CD4-positive, CD25-positive, alpha-beta regulatory T cell (primary cell): ENCODE results near the gene TNFSF8. TPM values are rescaled to one million over a fixed set of nuclear protein-coding genes. Genes with fewer than 3 reads are reported as not detected.

Source experiments
- ATAC-seq, 2 donors: fragments of 150-1000 bp; cut with Tn5 transposase; one replicate each; pipeline ENCODE4 v1.10.0; 2021; ENCODE audit warnings: low read depth in 2 of 2, moderate number of reproducible peaks in 2 of 2, moderate library complexity in 1 of 2
- DNase-seq, 3 donors: peaks; one replicate each; pipeline versions ENCODE4 v3.0.0 to v3.0.0-alpha.2; 2012 to 2022; ENCODE audit warnings: mixed read lengths in 1 of 3
- H3K27ac ChIP-seq: one replicate; pipeline ENCODE4 v1.7.0; 2013; ENCODE audit warnings: mild to moderate bottlenecking, low read length; ENCODE audit not compliant: insufficient read depth, poor library complexity, severe bottlenecking
- H3K27me3 ChIP-seq: one replicate; pipeline ENCODE4 v1.7.0; 2013; ENCODE audit warnings: low read length; ENCODE audit not compliant: control insufficient read depth, insufficient read depth
- H3K36me3 ChIP-seq: one replicate; pipeline ENCODE4 v1.7.0; 2013; ENCODE audit warnings: mild to moderate bottlenecking, low read length, moderate library complexity; ENCODE audit not compliant: control insufficient read depth, insufficient read depth
- H3K4me1 ChIP-seq: 2 replicates; pipeline ENCODE4 v1.7.0; 2013; ENCODE audit warnings: mild to moderate bottlenecking, low read length; ENCODE audit not compliant: insufficient read depth, control insufficient read depth, poor library complexity, severe bottlenecking
- H3K4me3 ChIP-seq: one replicate; pipeline ENCODE4 v1.7.0; 2013; ENCODE audit warnings: low read depth, mild to moderate bottlenecking, low read length, moderate library complexity
- H3K9me3 ChIP-seq, 2 experiments: 1 replicate in 1 of 2; 2 replicates in 1 of 2; pipeline ENCODE4 v1.7.0; 2013; ENCODE audit warnings: low read length in 2 of 2, mild to moderate bottlenecking in 1 of 2, moderate library complexity in 1 of 2; ENCODE audit not compliant: control insufficient read depth in 2 of 2
- H3K27ac Mint-ChIP-seq, 3 donors: one replicate each; pipeline ENCODE4 v1.8.0; 2020 to 2022; ENCODE audit warnings: mild to moderate bottlenecking in 3 of 3, mixed read lengths in 3 of 3, moderate library complexity in 2 of 3
- H3K27me3 Mint-ChIP-seq: one replicate; pipeline ENCODE4 v1.8.0; 2022; ENCODE audit warnings: mild to moderate bottlenecking, mixed read lengths
- H3K36me3 Mint-ChIP-seq: one replicate; pipeline ENCODE4 v1.8.0; 2020; ENCODE audit warnings: mixed read lengths
- H3K4me1 Mint-ChIP-seq, 4 donors: one replicate each; pipeline ENCODE4 v1.8.0; 2020 to 2022; ENCODE audit warnings: mixed read lengths in 4 of 4, mild to moderate bottlenecking in 1 of 4
- H3K4me3 Mint-ChIP-seq, 4 donors: one replicate each; pipeline ENCODE4 v1.8.0; 2020 to 2022; ENCODE audit warnings: mild to moderate bottlenecking in 4 of 4, mixed read lengths in 4 of 4, moderate library complexity in 3 of 4
- H3K9me3 Mint-ChIP-seq, 7 donors: one replicate each; pipeline ENCODE4 v1.8.0; 2020 to 2022; ENCODE audit warnings: mixed read lengths in 7 of 7, mild to moderate bottlenecking in 3 of 7, moderate library complexity in 2 of 7
- polyA plus RNA-seq, 4 donors: library from polyadenylated mRNA; unstranded; fragments of 300-500 nt; fragmentation: Illumina TruSeq; gene quantifications; one replicate each; pipeline ENCODE4 v1.2.3, GENCODE V29; 2021
- total RNA-seq: library from RNA; stranded (reverse); gene quantifications from one replicate; pipeline ENCODE4 v1.2.3, GENCODE V29; 2022

The TNFSF8 gene
- total and polyA plus RNA-seq, 5 donors from 2014 or later: 31.4 to 78.1 (median 47.3) TPM

DNA sequence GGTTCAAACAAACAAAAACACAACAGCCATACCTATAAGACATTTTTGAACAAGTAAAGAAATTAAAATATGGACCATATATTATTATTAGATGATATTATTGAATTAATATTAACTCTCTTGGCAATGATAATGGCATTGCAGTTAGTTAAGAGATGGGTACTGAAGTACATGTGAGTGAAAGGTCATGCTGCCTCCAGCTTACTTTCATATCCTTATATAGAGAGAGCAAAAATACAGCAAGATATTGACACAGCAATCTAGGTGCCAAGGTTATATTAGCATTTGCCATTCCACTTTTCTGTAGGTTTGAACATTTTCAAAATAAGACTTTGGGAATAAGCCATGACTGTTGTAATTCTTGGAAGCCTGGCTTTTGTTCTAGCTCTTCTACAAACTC lies 6.1 kb downstream of the TNFSF8 start:
- no peaks in the 10 kb centered on the region for H3K27me3 Mint-ChIP-seq
- DNase-seq: no peak
- Histone ChIP-seq H3K4me1 (peaks cover 72% of the 10 kb centered on the region), H3K4me3 (peak overlapping the region; percentile 37), H3K27me3 (no peaks in the 10 kb centered on the region), H3K27ac (no peak overlapping the region), H3K36me3 (peaks cover 4% of the 10 kb centered on the region), H3K9me3 (no peaks in the 10 kb centered on the region)
- peaks cover 42% of the 10 kb centered on the region for H3K36me3 Mint-ChIP-seq
- peak overlapping the region in 3 of 4 donors; percentile 17 to 71 (median 45) for H3K4me3 Mint-ChIP-seq
- H3K4me1 Mint-ChIP-seq: peaks cover 41 to 91% (median 66%) of the 10 kb centered on the region in 4 donors
- no peak overlapping the region for H3K27ac Mint-ChIP-seq
- no peak for ATAC-seq
- H3K9me3 Mint-ChIP-seq: peaks cover 0 to 1% (median 0%) of the 10 kb centered on the region in 7 donors

DNA sequence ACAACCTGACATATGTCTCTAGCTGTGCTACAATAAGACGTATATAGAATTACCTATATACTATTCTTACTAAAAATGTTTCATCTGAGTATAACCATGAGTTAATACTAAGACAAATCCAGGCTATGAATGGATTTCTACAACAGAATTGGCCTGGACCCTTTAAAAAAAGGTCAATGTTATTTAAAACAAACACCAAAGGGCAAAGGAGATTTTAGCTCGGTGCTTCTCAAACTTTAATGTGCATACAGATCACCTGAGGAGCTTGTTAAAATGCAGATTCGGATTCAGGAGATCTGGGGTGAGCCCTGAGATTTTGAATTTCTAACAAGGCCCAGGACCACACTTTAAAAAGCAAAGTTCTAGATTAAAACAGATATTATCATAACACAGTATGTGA lies 6.5 kb downstream of the TNFSF8 start:
- H3K36me3 Mint-ChIP-seq: peaks cover 42% of the 10 kb centered on the region
- Histone ChIP-seq H3K36me3 (peaks cover 4% of the 10 kb centered on the region), H3K27ac (no peak overlapping the region), H3K9me3 (no peaks in the 10 kb centered on the region), H3K4me1 (peaks cover 72% of the 10 kb centered on the region), H3K4me3 (no peak overlapping the region), H3K27me3 (no peaks in the 10 kb centered on the region)
- ATAC-seq (no peak), DNase-seq (no peak)
- H3K27me3 Mint-ChIP-seq: no peaks in the 10 kb centered on the region
- peak overlapping the region in 2 of 4 donors; percentile 10 to 17 for H3K4me3 Mint-ChIP-seq
- H3K9me3 Mint-ChIP-seq: peaks cover 0 to 1% (median 0%) of the 10 kb centered on the region in 7 donors
- H3K4me1 Mint-ChIP-seq: peaks cover 38 to 91% (median 66%) of the 10 kb centered on the region in 4 donors
- H3K27ac Mint-ChIP-seq: no peak overlapping the region

DNA sequence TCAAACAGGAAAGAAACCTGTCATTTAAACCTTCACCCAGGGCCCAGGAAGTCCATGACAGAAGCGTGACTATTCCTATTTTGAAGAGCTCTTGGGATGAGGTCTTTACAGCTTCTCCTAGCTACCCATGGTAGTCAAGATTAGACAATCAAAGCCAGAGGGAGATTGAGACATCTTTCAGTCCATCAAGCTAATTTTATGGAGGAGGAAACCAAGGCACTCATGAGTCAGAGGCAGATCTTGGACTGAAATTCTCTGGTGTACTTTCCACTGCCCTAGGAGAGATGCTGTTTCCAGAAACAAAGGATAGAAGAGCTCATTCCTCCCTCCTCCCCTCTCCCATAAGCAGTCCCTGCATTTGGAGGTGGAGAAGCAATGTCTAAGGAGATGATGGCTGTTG lies 9.2 kb downstream of the TNFSF8 start:
- Histone ChIP-seq H3K27me3 (no peaks in the 10 kb centered on the region), H3K27ac (no peak overlapping the region), H3K4me1 (peaks cover 48% of the 10 kb centered on the region), H3K4me3 (no peak overlapping the region), H3K9me3 (no peaks in the 10 kb centered on the region), H3K36me3 (peaks cover 26% of the 10 kb centered on the region)
- Mint-ChIP-seq H3K4me3 (peak overlapping the region in 2 of 4 donors; percentile 24 to 46), H3K36me3 (peaks cover 55% of the 10 kb centered on the region), H3K27ac (no peak overlapping the region), H3K4me1 (peaks cover 31 to 78% (median 61%) of the 10 kb centered on the region in 4 donors), H3K27me3 (no peaks in the 10 kb centered on the region), H3K9me3 (peaks cover 0 to 1% (median 0%) of the 10 kb centered on the region in 7 donors)
- ATAC-seq: no peak
- DNase-seq: no peak

DNA sequence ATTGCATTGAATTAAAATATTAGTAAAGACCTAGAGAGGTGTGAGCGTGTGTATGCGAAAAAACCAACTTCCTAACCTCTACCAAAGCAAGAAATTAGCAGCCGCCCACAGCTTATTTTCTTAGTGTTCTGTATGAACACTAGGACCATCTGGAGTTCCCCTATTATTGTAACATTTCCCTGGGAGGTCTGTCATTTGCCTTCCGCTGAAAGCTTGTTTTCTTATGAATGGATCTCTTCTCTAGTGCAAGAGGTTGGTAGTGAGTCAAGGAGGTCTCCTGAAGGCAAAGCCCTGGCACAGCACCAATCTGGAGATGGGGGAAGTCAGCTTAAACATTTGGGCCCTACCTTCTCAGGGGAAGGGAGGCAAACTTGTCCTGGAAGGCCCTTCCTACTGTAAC lies 10.8 kb downstream of the TNFSF8 start:
- peaks cover 31 to 74% (median 60%) of the 10 kb centered on the region in 4 donors for H3K4me1 Mint-ChIP-seq
- H3K36me3 Mint-ChIP-seq: peaks cover 60% of the 10 kb centered on the region
- H3K27me3 ChIP-seq: no peaks in the 10 kb centered on the region
- H3K4me1 ChIP-seq: peaks cover 35% of the 10 kb centered on the region
- H3K9me3 Mint-ChIP-seq: peaks cover 0 to 1% (median 0%) of the 10 kb centered on the region in 7 donors
- peak overlapping the region in 2 of 4 donors; percentile 16 to 51 for H3K4me3 Mint-ChIP-seq
- no peaks in the 10 kb centered on the region for H3K27me3 Mint-ChIP-seq
- peak overlapping the region in 2 of 3 donors; percentile 24 to 80 for H3K27ac Mint-ChIP-seq
- ATAC-seq: no peak
- H3K36me3 ChIP-seq: peaks cover 40% of the 10 kb centered on the region
- H3K27ac ChIP-seq: no peak overlapping the region
- no peak overlapping the region for H3K4me3 ChIP-seq
- DNase-seq: no peak
- H3K9me3 ChIP-seq: no peaks in the 10 kb centered on the region

DNA sequence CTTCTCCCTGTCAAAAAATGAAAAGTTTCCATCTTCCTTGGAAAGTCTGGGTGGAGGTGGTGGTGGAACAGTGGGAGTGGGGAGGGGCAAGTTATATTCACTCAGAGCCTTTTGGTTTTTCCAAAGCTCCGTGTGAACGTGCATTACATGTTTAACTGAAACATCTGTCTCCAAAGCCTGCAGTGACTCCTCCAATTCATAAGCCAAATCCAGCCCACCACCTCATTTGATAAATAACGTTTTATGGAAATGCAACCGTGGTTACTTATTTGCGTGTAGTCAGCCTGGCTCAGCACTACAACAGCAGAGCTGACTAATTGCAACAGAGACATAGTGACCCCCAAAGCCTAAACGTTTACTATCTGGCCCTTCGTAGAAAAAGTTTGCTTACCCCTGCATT lies 13.9 kb downstream of the TNFSF8 start:
- Histone ChIP-seq H3K27me3 (no peaks in the 10 kb centered on the region), H3K4me3 (no peak overlapping the region), H3K36me3 (peaks cover 55% of the 10 kb centered on the region), H3K27ac (no peak overlapping the region), H3K4me1 (peaks cover 17% of the 10 kb centered on the region), H3K9me3 (no peaks in the 10 kb centered on the region)
- ATAC-seq (no peak), DNase-seq (no peak)
- H3K36me3 Mint-ChIP-seq: peaks cover 58% of the 10 kb centered on the region
- peak overlapping the region in 1 of 3 donors; percentile 74 for H3K27ac Mint-ChIP-seq
- H3K4me3 Mint-ChIP-seq: no peak overlapping the region
- H3K4me1 Mint-ChIP-seq: peaks cover 15 to 71% (median 45%) of the 10 kb centered on the region in 4 donors
- H3K27me3 Mint-ChIP-seq: no peaks in the 10 kb centered on the region
- H3K9me3 Mint-ChIP-seq: no peaks in the 10 kb centered on the region

DNA sequence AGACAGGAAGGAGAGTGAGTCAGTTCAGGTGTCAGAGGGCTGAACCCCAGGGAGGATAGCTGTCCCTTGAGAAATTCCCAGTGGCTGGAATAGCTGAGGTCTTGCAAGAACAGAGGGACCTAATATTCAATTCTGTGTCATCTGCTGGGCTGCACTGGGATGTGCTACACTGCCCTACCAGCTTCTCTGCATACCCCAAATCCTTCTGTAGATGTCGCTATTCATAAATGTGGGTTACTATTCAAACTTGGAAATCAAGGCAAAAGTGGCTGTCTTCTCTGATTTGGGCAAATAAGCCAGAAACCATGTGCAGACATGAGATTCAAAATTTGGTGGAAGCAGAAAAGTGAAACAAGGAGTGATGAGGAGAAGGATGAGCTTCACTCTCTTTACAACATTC lies 16.3 kb downstream of the TNFSF8 start:
- ATAC-seq (no peak), DNase-seq (no peak)
- Histone ChIP-seq H3K27me3 (no peaks in the 10 kb centered on the region), H3K4me1 (peaks cover 24% of the 10 kb centered on the region), H3K36me3 (peaks cover 50% of the 10 kb centered on the region), H3K9me3 (no peaks in the 10 kb centered on the region), H3K27ac (no peak overlapping the region), H3K4me3 (no peak overlapping the region)
- Mint-ChIP-seq H3K9me3 (no peaks in the 10 kb centered on the region), H3K36me3 (peaks cover 65% of the 10 kb centered on the region), H3K27me3 (no peaks in the 10 kb centered on the region), H3K4me3 (no peak overlapping the region), H3K27ac (peak overlapping the region; percentile 6 to 44 (median 23)), H3K4me1 (peaks cover under 1 to 71% (median 47%) of the 10 kb centered on the region in 4 donors)

DNA sequence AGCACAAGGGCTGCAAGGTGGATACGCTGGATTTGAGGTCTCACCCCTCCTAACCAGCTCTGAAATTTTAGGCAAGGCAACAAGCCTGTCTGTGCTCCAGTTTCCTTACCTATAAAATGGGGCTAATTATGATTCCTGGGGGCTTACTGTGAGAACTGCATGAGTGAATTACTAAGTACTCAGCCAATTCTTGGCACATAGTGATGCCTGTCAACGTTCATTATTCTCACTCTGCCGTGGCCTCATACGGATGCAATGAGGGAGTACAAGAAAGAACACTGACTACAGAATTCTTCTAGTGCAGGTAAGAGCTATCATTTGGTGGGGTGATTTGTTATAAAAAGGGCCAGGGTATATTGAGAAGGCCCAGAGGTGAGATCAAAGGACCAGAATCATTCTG lies 16.7 kb downstream of the TNFSF8 start:
- Histone ChIP-seq H3K9me3 (no peaks in the 10 kb centered on the region), H3K27ac (no peak overlapping the region), H3K27me3 (no peaks in the 10 kb centered on the region), H3K4me3 (no peak overlapping the region), H3K36me3 (peaks cover 48% of the 10 kb centered on the region), H3K4me1 (peaks cover 29% of the 10 kb centered on the region)
- peak overlapping the region; percentile 21 to 33 (median 23) for H3K27ac Mint-ChIP-seq
- peaks cover 65% of the 10 kb centered on the region for H3K36me3 Mint-ChIP-seq
- no peak overlapping the region for H3K4me3 Mint-ChIP-seq
- ATAC-seq (no peak), DNase-seq (no peak)
- no peaks in the 10 kb centered on the region for H3K27me3 Mint-ChIP-seq
- no peaks in the 10 kb centered on the region for H3K9me3 Mint-ChIP-seq
- H3K4me1 Mint-ChIP-seq: peaks cover 6 to 74% (median 51%) of the 10 kb centered on the region in 4 donors

DNA sequence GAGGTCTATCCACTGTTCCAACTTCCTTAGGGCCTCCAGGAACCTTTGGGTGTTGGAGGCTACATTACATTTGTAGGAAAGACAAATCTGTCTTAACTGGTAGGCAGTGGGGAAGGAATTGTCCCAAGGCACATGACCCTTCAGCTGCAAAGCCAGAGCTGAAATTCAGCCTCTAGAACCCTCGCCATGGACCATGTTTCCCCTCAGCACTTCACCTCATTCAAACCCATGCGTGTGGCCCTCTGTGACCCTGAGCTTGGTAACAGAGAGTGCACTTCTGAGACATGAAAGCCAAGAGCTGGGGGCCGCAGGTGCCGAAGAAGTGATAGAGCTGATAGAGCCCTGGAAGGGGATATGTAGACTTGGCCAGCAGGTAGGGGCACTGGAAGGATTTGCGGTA lies 17.2 kb downstream of the TNFSF8 start:
- Mint-ChIP-seq H3K27me3 (no peaks in the 10 kb centered on the region), H3K4me3 (no peak overlapping the region), H3K4me1 (peaks cover 10 to 76% (median 54%) of the 10 kb centered on the region in 4 donors), H3K9me3 (no peaks in the 10 kb centered on the region), H3K27ac (peak overlapping the region; percentile 21 to 65 (median 41)), H3K36me3 (peaks cover 65% of the 10 kb centered on the region)
- H3K4me1 ChIP-seq: peaks cover 33% of the 10 kb centered on the region
- H3K27me3 ChIP-seq: no peaks in the 10 kb centered on the region
- no peak overlapping the region for H3K27ac ChIP-seq
- H3K36me3 ChIP-seq: peaks cover 48% of the 10 kb centered on the region
- DNase-seq (no peak), ATAC-seq (no peak)
- no peak overlapping the region for H3K4me3 ChIP-seq
- H3K9me3 ChIP-seq: no peaks in the 10 kb centered on the region
